K562 (cell line): ENCODE measurements around the gene CCDC27.

Experiments used
- MYNN ChIP-seq, 2 experiments: sonication (generic); formaldehyde crosslinking in 1 of 2; IDR thresholded peaks; 2 replicates each; pipeline versions ENCODE4 v1.5.0 to v1.6.1; 2016 to 2020; ENCODE audit warnings: antibody characterized with exemption in 1 of 2, missing genetic modification reagents in 1 of 2
- SMC3 ChIP-seq: conservative IDR thresholded peaks from 2 replicates; pipeline ENCODE4 v1.6.1; 2011; ENCODE audit warnings: low read depth, low read length, improper control_type of control experiment; ENCODE audit not compliant: insufficient read depth
- ZNF263 ChIP-seq: sonication (generic); formaldehyde crosslinking; IDR thresholded peaks from 2 replicates; pipeline ENCODE4 v1.8.0; 2022; ENCODE audit warnings: mild to moderate bottlenecking, missing genetic modification reagents, borderline replicate concordance

GRCh38 chr1:3762151-3762872, 10.1 kb downstream of the CCDC27 start:
- TF ChIP-seq MYNN (IDR thresholded peaks at IDR 0.05): no peak
- no peak for TF ChIP-seq MYNN (CRISPR knock-in tag; IDR thresholded peaks at IDR 0.05)
- no peak for TF ChIP-seq ZNF263 (CRISPR knock-in tag)
- TF ChIP-seq SMC3: no peak
